ENCODE measurements around the gene LAPTM5.

DNA sequence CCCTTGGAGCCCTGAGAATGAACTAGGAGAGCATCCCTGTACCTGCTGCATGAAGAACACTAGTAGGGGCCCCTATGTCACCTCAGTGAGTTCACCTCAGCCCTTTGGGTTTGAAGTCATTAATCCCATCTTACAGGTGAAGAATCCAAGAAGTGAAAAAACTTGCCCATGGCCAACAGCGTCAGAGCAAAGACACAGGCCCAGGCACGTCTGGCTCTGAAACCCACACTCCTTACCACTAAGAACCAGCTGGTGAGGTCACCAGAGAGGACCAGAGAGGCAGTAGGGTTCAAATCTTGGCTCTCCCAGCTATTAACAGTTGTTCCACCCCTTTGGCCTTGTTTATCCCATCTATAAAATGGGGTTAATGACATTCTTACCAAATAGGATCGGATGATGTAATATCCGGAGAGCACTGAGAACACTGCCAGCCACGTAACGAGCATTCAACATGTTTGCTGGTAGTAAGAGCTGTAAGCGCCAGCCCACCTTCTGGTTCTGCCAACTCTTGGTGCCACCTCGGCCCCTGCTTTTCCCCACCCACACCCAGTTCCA, 43.0 kb downstream of the LAPTM5 start:
- TF ChIP-seq SIN3A (IDR thresholded peaks at IDR 0.05; ENCODE audit: low read depth), result no peak
- TF ChIP-seq RAD21 (IDR thresholded peaks at IDR 0.05; ENCODE audit: low read depth), result no peak
- TF ChIP-seq POLR2A (IDR thresholded peaks at IDR 0.05; ENCODE audit: borderline replicate concordance, extremely low read depth, insufficient read depth, insufficient read length), result no peak
- no peak for TF ChIP-seq POLR2AphosphoS5 (IDR thresholded peaks at IDR 0.05; ENCODE audit: low read depth, low read length)
- TF ChIP-seq, protein P1, sequence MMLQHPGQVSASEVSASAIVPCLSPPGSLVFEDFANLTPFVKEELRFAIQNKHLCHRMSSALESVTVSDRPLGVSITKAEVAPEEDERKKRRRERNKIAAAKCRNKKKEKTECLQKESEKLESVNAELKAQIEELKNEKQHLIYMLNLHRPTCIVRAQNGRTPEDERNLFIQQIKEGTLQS (IDR thresholded peaks at IDR 0.05), result no peak
- no peak for TF ChIP-seq CTCF (IDR thresholded peaks at IDR 0.05 in 2 of 3, conservative IDR thresholded peaks at IDR 0.05 in 1 of 3; ENCODE audit: borderline replicate concordance in 1 of 3, insufficient read depth in 1 of 3, low read depth in 2 of 3, low read length in 2 of 3)
- no peak for TF ChIP-seq EZH2 (IDR thresholded peaks at IDR 0.05)

Measured in HCT116 (cell line).